Measurements from ENCODE around the gene ATP6V1G2.

The ATP6V1G2 gene

DNA sequence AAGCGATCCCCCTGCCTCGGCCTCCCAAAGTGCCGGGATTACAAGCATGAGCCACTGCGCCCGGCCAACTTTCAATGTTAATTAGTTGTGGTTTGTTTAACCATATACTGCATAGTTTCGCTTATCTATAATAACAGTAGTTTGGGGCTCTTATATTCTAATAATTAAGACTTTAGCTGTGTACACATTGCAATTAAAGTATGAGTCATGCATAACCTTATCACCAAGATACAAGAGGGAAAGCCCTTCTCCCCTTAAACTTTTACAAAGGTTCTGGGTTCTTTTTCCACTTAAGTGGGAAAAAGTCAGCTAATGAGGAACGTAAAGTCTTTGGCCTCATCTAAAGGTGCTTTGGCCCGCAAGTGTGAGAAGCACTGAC lies 20.9 kb downstream of the ATP6V1G2 start (continued):
- TF ChIP-seq, protein P1, sequence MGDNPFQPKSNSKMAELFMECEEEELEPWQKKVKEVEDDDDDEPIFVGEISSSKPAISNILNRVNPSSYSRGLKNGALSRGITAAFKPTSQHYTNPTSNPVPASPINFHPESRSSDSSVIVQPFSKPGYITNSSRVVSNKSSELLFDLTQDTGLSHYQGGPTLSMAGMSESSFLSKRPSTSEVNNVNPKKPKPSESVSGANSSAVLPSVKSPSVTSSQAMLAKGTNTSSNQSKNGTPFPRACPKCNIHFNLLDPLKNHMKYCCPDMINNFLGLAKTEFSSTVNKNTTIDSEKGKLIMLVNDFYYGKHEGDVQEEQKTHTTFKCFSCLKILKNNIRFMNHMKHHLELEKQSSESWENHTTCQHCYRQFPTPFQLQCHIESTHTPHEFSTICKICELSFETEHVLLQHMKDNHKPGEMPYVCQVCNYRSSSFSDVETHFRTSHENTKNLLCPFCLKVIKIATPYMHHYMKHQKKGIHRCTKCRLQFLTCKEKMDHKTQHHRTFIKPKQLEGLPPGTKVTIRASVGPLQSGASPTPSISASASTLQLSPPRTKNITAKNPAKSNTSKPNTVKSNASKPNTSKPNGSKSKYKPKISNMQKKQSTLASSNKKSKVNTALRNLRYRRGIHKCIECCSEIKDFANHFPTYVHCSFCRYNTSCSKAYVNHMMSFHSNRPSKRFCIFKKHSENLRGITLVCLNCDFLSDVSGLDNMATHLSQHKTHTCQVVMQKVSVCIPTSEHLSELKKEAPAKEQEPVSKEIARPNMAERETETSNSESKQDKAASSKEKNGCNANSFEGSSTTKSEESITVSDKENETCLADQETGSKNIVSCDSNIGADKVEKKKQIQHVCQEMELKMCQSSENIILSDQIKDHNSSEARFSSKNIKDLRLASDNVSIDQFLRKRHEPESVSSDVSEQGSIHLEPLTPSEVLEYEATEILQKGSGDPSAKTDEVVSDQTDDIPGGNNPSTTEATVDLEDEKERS (tag by site-specific recombination; IDR thresholded peaks at IDR 0.05) = no peak
- TF ChIP-seq ZNF10 (tag by site-specific recombination; IDR thresholded peaks at IDR 0.05) (no peak), MZF1 (tag by site-specific recombination; IDR thresholded peaks at IDR 0.05; ENCODE audit: borderline replicate concordance) (no peak), ZBTB8A (tag by site-specific recombination; IDR thresholded peaks at IDR 0.05) (no peak), ZNF433 (tag by site-specific recombination; IDR thresholded peaks at IDR 0.05; ENCODE audit: low read depth) (no peak), ZNF654 (tag by site-specific recombination; IDR thresholded peaks at IDR 0.05; ENCODE audit: low read depth) (no peak), ZFP3 (tag by site-specific recombination; IDR thresholded peaks at IDR 0.05; ENCODE audit: low read depth) (no peak), ZNF404 (tag by site-specific recombination; IDR thresholded peaks at IDR 0.05) (no peak), ZNF394 (tag by site-specific recombination; IDR thresholded peaks at IDR 0.05; ENCODE audit: borderline replicate concordance) (no peak), ZNF16 (tag by site-specific recombination; IDR thresholded peaks at IDR 0.05; ENCODE audit: low read depth) (no peak), SP7 (tag by site-specific recombination; IDR thresholded peaks at IDR 0.05) (peak; percentile 99), ZBTB7A (tag by site-specific recombination; IDR thresholded peaks at IDR 0.05; ENCODE audit: low read depth) (no peak), ZNF514 (tag by site-specific recombination; IDR thresholded peaks at IDR 0.05) (no peak), ZNF350 (tag by site-specific recombination; IDR thresholded peaks at IDR 0.05) (no peak), MEIS1 (CRISPR knock-in tag; IDR thresholded peaks at IDR 0.05; ENCODE audit: borderline replicate concordance) (no peak), ZNF629 (tag by site-specific recombination; IDR thresholded peaks at IDR 0.05) (peak; percentile 46; the same call in 1 of the 2 replicates), ZNF423 (tag by site-specific recombination; IDR thresholded peaks at IDR 0.05) (no peak)
- TF ChIP-seq, protein P2, sequence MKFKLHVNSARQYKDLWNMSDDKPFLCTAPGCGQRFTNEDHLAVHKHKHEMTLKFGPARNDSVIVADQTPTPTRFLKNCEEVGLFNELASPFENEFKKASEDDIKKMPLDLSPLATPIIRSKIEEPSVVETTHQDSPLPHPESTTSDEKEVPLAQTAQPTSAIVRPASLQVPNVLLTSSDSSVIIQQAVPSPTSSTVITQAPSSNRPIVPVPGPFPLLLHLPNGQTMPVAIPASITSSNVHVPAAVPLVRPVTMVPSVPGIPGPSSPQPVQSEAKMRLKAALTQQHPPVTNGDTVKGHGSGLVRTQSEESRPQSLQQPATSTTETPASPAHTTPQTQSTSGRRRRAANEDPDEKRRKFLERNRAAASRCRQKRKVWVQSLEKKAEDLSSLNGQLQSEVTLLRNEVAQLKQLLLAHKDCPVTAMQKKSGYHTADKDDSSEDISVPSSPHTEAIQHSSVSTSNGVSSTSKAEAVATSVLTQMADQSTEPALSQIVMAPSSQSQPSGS (tag by site-specific recombination; IDR thresholded peaks at IDR 0.05; ENCODE audit: low read depth) = no peak
- TF ChIP-seq, protein P3, sequence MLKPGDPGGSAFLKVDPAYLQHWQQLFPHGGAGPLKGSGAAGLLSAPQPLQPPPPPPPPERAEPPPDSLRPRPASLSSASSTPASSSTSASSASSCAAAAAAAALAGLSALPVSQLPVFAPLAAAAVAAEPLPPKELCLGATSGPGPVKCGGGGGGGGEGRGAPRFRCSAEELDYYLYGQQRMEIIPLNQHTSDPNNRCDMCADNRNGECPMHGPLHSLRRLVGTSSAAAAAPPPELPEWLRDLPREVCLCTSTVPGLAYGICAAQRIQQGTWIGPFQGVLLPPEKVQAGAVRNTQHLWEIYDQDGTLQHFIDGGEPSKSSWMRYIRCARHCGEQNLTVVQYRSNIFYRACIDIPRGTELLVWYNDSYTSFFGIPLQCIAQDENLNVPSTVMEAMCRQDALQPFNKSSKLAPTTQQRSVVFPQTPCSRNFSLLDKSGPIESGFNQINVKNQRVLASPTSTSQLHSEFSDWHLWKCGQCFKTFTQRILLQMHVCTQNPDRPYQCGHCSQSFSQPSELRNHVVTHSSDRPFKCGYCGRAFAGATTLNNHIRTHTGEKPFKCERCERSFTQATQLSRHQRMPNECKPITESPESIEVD (tag by site-specific recombination; IDR thresholded peaks at IDR 0.05) = peak; percentile 68
- TF ChIP-seq, protein P4, sequence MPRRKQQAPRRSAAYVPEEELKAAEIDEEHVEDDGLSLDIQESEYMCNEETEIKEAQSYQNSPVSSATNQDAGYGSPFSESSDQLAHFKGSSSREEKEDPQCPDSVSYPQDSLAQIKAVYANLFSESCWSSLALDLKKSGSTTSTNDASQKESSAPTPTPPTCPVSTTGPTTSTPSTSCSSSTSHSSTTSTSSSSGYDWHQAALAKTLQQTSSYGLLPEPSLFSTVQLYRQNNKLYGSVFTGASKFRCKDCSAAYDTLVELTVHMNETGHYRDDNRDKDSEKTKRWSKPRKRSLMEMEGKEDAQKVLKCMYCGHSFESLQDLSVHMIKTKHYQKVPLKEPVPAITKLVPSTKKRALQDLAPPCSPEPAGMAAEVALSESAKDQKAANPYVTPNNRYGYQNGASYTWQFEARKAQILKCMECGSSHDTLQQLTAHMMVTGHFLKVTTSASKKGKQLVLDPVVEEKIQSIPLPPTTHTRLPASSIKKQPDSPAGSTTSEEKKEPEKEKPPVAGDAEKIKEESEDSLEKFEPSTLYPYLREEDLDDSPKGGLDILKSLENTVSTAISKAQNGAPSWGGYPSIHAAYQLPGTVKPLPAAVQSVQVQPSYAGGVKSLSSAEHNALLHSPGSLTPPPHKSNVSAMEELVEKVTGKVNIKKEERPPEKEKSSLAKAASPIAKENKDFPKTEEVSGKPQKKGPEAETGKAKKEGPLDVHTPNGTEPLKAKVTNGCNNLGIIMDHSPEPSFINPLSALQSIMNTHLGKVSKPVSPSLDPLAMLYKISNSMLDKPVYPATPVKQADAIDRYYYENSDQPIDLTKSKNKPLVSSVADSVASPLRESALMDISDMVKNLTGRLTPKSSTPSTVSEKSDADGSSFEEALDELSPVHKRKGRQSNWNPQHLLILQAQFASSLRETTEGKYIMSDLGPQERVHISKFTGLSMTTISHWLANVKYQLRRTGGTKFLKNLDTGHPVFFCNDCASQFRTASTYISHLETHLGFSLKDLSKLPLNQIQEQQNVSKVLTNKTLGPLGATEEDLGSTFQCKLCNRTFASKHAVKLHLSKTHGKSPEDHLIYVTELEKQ (tag by site-specific recombination; IDR thresholded peaks at IDR 0.05; ENCODE audit: borderline replicate concordance) = no peak

All from HEK293 (cell line).